Fibroblast of lung (primary cell): ENCODE data around the gene FEZF2. TPM values are rescaled to one million over a fixed set of nuclear protein-coding genes. Genes with fewer than 3 reads are reported as not detected.

Experiments used
- DNase-seq, 2 donors: peaks; one replicate each; pipeline versions ENCODE4 v3.0.0 to v3.0.0-alpha.2; 2010; ENCODE audit warnings: low read depth in 2 of 2
- H2AFZ ChIP-seq: 2 replicates; pipeline ENCODE4 v1.5.1; 2012; ENCODE audit warnings: low read length, control low read depth, inconsistent platforms
- H3K27ac ChIP-seq: 2 replicates; pipeline ENCODE4 v1.5.1; 2011; ENCODE audit warnings: low read length, control low read depth; ENCODE audit not compliant: insufficient read depth
- H3K27me3 ChIP-seq: 2 replicates; pipeline ENCODE4 v1.5.1; 2011; ENCODE audit warnings: mild to moderate bottlenecking, low read length; ENCODE audit not compliant: control insufficient read depth, insufficient read depth
- H3K36me3 ChIP-seq: 2 replicates; pipeline ENCODE4 v1.5.1; 2011; ENCODE audit warnings: low read length; ENCODE audit not compliant: control insufficient read depth, insufficient read depth
- H3K4me1 ChIP-seq: 2 replicates; pipeline ENCODE4 v1.5.1; 2011; ENCODE audit warnings: low read length; ENCODE audit not compliant: control insufficient read depth, insufficient read depth; ENCODE audit errors: extremely low read depth
- H3K4me2 ChIP-seq: 2 replicates; pipeline ENCODE4 v1.5.1; 2011; ENCODE audit warnings: low read length, control low read depth; ENCODE audit not compliant: insufficient read depth; ENCODE audit errors: extremely low read depth
- H3K4me3 ChIP-seq, 4 experiments: fragments of 200-600 bp in 1 of 4; sonication (generic) in 1 of 4; replicated peaks in 1 of 4; 2 replicates each; pipeline ENCODE4 v1.5.1; 2011 to 2016; ENCODE audit warnings: low read length in 4 of 4, low read depth in 3 of 4, mild to moderate bottlenecking in 3 of 4, control low read depth in 2 of 4, inconsistent platforms in 1 of 4, mixed read lengths in 1 of 4; ENCODE audit not compliant: insufficient read depth in 1 of 4; ENCODE audit errors: control extremely low read depth in 1 of 4
- H3K79me2 ChIP-seq: 2 replicates; pipeline ENCODE4 v1.5.1; 2012; ENCODE audit warnings: mild to moderate bottlenecking, low read length, inconsistent platforms; ENCODE audit not compliant: control insufficient read depth, insufficient read depth
- H3K9ac ChIP-seq: 2 replicates; pipeline ENCODE4 v1.5.1; 2011; ENCODE audit warnings: mild to moderate bottlenecking, low read length, control low read depth; ENCODE audit not compliant: insufficient read depth
- H3K9me3 ChIP-seq: 2 replicates; pipeline ENCODE4 v1.5.1; 2012; ENCODE audit warnings: low read depth, low read length; ENCODE audit not compliant: control insufficient read depth, insufficient read depth
- H4K20me1 ChIP-seq: 2 replicates; pipeline ENCODE4 v1.5.1; 2011; ENCODE audit warnings: low read length; ENCODE audit not compliant: control insufficient read depth, insufficient read depth; ENCODE audit errors: extremely low read depth
- CTCF ChIP-seq, 2 donors: IDR thresholded peaks in 1 of 2; conservative IDR thresholded peaks in 1 of 2; 1 replicate in 1 of 2; 2 replicates in 1 of 2; pipeline ENCODE4 v1.5.1; 2011 to 2012; ENCODE audit warnings: low read length in 2 of 2, control low read depth in 1 of 2, inconsistent platforms in 1 of 2, low read depth in 1 of 2, mild to moderate bottlenecking in 1 of 2
- EZH2 ChIP-seq: IDR thresholded peaks from 2 replicates; pipeline ENCODE4 v1.5.1; 2012; ENCODE audit warnings: low read length, control low read depth, mild to moderate bottlenecking; ENCODE audit errors: missing control alignments
- polyA plus RNA-seq, 2 donors: library from polyadenylated mRNA; depleted of rRNA in 1 of 2; stranded (reverse) in 1 of 2; unstranded in 1 of 2; fragments of >200 nt; gene quantifications; 2 replicates each; pipeline ENCODE4 v1.2.1, GENCODE V29; 2011 to 2012; ENCODE audit warnings: missing spikeins in 1 of 2
- total RNA-seq: library from RNA; depleted of rRNA; stranded (reverse); fragments of >200 nt; gene quantifications from 2 replicates; pipeline ENCODE4 v1.2.1, GENCODE V29; 2014

FEZF2 gene
- total and polyA plus RNA-seq, 2 donors (not counting 1 experiment from before 2014, with no cell fraction given), result not detected

- H3K27me3 ChIP-seq, result no peaks in the 10 kb centered on the region
- no peaks in the 10 kb centered on the region for H3K36me3 ChIP-seq
- no peak overlapping the region for H3K4me3 ChIP-seq
- no peak overlapping the region for H3K27ac ChIP-seq
- no peaks in the 10 kb centered on the region for H3K9me3 ChIP-seq
- DNase-seq, result no peak
- no peak overlapping the region for H2AFZ ChIP-seq
- no peak for TF ChIP-seq CTCF (conservative IDR thresholded peaks at IDR 0.05 in 1 of 2, IDR thresholded peaks at IDR 0.05 in 1 of 2; ENCODE audit: low read depth in 1 of 2, low read length in 2 of 2)
- TF ChIP-seq EZH2, result no peak
- no peaks in the 10 kb centered on the region for H3K79me2 ChIP-seq
- H4K20me1 ChIP-seq, result no peaks in the 10 kb centered on the region
- no peaks in the 10 kb centered on the region for H3K4me1 ChIP-seq
- no peak overlapping the region for H3K4me2 ChIP-seq
- no peak overlapping the region for H3K9ac ChIP-seq
Observed at GRCh38 chr3:62387251-62387650, 13.9 kb upstream of the FEZF2 start.

- Histone ChIP-seq H3K79me2 (no peaks in the 10 kb centered on the region), H3K9me3 (no peaks in the 10 kb centered on the region), H3K4me1 (no peaks in the 10 kb centered on the region), H3K9ac (no peak overlapping the region), H3K4me2 (no peak overlapping the region), H4K20me1 (no peaks in the 10 kb centered on the region), H3K4me3 (no peak overlapping the region), H3K27me3 (peaks cover 66% of the 10 kb centered on the region), H3K27ac (no peak overlapping the region), H2AFZ (no peak overlapping the region), H3K36me3 (no peaks in the 10 kb centered on the region)
- TF ChIP-seq EZH2 (no peak), CTCF (conservative IDR thresholded peaks at IDR 0.05 in 1 of 2, IDR thresholded peaks at IDR 0.05 in 1 of 2; ENCODE audit: low read depth in 1 of 2, low read length in 2 of 2) (no peak)
- no peak for DNase-seq
Observed at GRCh38 chr3:62379321-62379798, 6.0 kb upstream of the FEZF2 start.

- Histone ChIP-seq H2AFZ (no peak overlapping the region), H3K4me2 (no peak overlapping the region), H3K79me2 (no peaks in the 10 kb centered on the region), H3K36me3 (no peaks in the 10 kb centered on the region), H3K9me3 (no peaks in the 10 kb centered on the region), H3K27ac (no peak overlapping the region), H3K4me1 (no peaks in the 10 kb centered on the region), H4K20me1 (no peaks in the 10 kb centered on the region), H3K27me3 (peaks cover 70% of the 10 kb centered on the region), H3K9ac (no peak overlapping the region), H3K4me3 (no peak overlapping the region)
- no peak for DNase-seq
- TF ChIP-seq EZH2 (no peak), CTCF (conservative IDR thresholded peaks at IDR 0.05 in 1 of 2, IDR thresholded peaks at IDR 0.05 in 1 of 2; ENCODE audit: low read depth in 1 of 2, low read length in 2 of 2) (no peak)
Observed at GRCh38 chr3:62378921-62379320, 5.6 kb upstream of the FEZF2 start.
